GM18498 (cell line): Measurements from ENCODE around the gene OAF.
"Not testable (repeated sequence)": the region's sequence is repeated elsewhere in the genome, so short reads cannot be mapped to it uniquely, and the experiment has no call there.

Experiments used
- ATAC-seq: cut with Tn5 transposase; IDR thresholded peaks from one replicate; pipeline ENCODE4 v1.9.1; 2021; ENCODE audit warnings: mild to moderate bottlenecking, moderate library complexity; ENCODE audit not compliant: unreplicated experiment

Gene OAF

DNA sequence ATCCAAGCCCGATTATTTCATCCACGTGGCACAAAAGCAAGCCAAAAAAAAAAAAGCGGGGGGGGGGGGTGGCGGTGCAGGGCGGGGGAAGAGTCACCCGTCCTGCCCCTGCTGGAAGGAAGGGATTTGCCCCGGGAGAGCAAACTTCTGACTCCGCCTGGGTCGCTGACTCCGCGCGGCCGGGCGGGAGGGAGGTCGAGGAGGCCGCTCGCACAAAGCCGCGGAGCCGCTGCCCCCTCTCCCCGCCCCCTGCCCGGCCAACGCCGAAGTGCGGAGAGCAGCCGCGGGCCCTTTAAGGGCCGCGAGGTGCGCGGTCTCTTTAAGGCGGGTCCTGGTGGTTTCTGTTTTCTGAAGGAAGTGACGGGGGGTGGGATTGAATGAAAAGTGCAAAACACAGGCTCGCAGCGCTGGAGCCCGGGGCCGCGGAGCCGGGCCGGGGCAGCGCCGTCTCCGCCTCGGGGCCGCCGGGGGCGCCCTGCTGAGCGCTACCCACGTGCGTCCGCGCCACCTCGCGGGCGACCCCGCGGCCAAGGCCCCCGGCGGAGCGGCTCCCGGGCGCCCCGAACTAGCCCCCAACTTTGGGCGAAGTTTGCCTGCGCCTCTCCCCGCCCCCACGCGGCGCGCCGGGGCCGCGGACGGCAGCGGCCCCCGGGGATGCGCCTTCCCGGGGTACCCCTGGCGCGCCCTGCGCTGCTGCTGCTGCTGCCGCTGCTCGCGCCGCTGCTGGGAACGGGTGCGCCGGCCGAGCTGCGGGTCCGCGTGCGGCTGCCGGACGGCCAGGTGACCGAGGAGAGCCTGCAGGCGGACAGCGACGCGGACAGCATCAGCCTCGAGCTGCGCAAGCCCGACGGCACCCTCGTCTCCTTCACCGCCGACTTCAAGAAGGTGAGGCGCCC lies at the start of gene OAF:
Gene OAF (plus strand): TSS at position 407 of the 896 bp plus-strand sequence. CDS start 248 bp downstream, at position 655.
- ATAC-seq = peak; percentile 82

GRCh38 chr11:120167659-120168058 lies 43.2 kb upstream of the OAF start:
- no peak for ATAC-seq

- no peak for ATAC-seq
These were observed 42.5 kb upstream of the OAF start for GRCh38 chr11:120168108-120168959.

GRCh38 chr11:120168960-120169681 lies 41.7 kb upstream of the OAF start:
- ATAC-seq = peak; percentile 52

DNA sequence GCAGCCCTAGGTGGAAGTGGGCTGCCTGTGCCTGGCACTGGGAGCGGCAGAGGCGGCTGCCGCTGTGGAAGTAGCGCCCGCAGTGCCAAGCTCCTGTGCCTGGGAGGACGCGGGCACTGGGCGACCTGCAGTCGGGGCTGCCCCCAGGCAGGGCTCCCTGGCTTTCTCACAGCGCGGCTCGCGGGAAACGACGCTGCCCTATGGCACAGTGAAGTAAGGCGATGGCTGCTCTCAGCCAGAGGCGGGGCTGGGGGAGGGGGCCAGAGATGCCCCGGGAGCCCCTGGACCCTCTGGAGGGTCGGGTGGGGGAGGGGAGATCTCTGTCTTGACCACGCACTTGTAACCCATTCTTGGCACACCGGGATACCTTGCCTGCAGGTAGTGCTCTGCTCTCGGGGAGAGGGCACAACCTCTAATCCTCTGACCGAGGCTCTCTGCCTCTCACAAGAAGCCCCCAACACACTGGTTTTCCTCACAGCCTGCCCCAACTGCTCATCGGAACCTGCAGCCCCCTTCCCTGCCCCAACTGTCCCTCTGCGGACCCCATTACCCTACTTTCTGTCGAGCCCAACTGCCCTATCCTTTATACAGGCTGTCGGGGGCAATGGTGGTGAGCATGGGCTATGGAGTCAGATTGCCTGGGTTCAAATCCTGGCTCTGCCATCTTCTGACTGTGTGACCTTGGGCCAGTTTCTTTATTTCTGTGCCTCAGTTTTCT lies 40.7 kb upstream of the OAF start:
- ATAC-seq = no peak

GRCh38 chr11:120170741-120171261 lies 40.0 kb upstream of the OAF start:
- no peak for ATAC-seq

DNA sequence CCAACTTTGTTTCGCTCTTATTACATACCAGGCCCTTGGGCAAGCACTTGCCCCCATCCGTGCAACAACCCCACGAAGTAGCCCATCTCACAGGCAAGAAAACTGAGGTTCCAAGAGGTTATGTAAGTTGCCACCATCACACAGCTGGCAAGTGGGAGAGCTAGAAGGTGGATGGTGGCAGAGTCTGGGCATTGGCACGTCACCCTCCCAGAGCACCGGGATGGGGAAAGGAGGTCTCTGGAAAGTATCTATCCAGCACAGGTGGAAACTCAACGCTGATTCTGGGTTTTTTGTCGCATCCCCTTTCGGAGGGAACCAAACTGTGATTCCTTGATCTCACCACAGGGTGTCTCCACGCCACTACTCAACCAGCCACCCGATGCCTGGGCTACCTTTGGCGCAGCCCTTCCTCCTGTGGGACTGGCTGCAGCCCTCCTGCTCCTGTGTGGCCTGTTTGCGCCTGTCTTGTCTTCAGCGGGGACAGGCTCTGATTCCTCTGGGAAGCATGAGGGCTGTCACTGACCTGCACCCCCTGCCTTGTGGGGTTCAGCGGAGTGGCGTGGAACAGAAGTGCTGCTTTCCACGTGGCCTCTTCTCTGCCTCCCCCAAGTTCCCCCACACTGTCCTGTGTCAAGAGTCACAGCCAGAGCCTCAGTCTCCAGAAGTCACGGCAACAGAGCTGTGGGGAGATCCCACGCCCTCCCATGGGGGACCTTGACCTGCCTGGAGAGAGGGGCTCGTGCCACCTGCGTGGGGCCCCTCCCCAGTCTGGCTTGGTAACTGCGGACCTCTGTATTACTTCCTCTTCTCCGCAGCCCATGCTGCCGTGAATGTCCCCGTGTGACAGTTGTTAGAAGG lies 38.5 kb upstream of the OAF start:
- ATAC-seq = peak; percentile 56

- no peak for ATAC-seq
These were observed 37.7 kb upstream of the OAF start for GRCh38 chr11:120173019-120173705.

DNA sequence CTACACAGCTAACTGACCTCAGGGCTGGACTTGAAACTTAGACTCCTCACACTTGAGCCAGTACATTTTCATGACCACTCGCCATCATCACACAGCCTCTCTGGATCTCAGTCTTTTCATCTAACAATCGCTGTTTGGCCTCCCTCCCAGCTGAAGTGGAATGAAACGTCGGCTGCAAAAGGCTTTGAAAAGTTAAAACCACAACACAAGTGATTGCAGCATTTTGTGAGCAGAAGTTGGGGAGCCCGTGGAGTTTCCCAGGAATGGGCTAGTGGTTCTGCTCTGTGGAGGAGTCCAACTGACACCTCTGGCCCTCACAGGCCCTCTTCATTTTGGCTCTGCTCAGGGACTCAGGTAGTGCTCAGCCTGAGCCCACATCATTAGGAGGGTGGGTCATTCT lies 37.0 kb upstream of the OAF start:
- ATAC-seq = no peak

GRCh38 chr11:120174866-120175265 lies 36.0 kb upstream of the OAF start:
- no peak for ATAC-seq

DNA sequence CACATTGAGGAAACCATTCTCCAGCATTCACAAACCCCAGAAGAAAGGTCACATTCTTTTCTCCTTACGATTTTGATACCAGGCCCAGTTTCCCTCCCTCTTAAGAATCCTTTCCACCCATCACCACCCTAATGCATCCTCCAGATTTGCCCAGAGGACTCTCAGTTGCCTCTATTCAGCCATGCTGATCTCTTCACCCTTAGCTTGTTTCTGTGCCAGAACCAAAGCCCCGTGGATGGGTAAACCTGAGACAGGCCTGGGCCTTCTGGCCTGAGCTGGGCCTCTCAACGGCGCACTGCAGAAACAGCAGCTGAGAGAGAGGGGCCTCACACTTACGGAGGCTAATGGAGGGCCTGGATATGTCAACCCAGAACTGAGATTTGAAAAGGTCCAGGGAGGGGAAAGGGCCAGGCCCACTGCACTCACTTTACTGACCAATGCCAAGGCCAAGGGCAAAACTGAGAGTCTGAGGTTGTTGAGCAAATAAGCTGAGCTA lies 32.2 kb upstream of the OAF start:
- ATAC-seq = no peak

DNA sequence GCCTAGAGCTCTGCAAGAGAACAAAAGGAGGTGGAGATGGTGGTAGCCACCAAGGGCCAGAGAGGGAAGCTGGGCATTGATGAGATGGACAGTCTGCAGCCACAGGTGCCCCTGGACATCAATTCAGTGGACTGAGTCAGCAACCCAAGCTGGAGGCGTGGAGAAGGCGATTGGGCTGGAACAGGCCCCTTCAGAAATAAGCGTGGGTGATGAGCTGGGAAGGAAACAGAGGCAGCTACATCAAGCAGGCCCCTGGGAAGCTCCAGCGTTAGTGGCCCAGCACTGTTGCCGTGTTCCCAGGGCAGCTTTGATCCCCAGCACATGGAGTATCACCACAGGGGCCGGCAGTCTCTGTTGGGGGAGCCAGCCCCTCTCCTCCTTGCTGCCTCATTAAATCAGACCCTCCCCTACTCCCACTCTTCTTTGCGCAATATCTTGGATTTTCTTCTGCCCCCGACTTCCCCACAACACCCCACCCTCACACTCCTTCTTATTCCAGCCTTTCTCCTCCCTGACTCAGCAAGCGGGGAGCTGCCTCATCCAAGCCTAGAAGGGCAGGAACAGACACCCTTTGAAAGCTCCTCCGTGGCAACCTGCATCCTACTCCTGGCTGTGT lies 31.7 kb upstream of the OAF start:
- ATAC-seq = no peak

DNA sequence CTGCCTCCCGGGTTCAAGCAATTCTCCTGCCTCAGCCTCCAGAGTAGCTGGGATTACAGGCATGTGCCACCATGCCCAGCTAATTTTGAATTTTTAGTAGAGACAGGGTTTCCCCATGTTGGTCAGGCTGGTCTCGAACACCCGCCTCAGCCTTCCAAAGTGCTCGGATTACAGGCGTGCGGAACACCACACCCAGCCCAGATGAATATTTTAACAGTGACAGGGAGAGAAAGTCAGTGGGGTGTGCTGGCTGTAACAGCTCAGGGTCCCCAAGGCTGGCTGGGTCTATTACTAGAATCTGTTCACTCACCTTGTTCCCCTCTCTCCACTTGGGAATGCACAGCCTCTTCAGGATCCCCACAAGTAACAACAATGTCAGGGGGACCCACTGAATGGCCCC lies 30.8 kb upstream of the OAF start:
- not testable (repeated sequence) for ATAC-seq

DNA sequence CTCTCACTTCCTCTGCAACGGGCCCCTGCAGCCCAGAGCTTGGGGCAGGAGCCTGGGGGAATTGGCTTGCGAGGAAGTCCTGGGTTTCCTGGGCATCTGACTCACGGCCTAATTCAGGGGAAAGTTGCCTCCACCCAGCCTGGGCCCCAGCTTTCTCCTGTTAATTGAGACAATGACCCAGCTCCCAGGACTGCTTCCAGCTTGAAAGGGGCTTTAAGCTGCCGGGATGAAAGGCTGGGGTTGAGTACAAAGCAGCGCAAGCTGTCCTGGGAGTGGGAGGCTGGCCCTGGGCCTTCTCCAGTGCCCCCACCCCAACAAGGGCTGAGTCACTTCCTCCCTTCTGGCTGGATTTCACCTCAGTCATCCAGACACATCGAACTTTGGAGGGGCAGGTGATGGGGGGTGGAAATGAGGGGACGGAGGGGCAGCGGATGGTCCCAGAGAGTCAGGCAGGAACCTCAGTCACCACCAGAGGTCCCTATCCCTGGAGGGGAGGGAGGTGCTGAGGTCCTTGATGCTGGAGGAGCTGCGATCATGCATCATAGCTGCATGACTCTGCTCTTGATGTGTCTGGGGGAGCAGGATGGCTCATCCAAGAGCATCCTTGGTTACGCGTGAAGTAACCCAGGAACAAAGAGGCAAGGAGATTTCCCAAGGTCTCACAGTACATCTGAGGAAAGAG lies 30.1 kb upstream of the OAF start:
- ATAC-seq = no peak

- ATAC-seq = no peak
These were observed 29.4 kb upstream of the OAF start for GRCh38 chr11:120181376-120181975.

GRCh38 chr11:120182372-120182771 lies 28.5 kb upstream of the OAF start:
- ATAC-seq = no peak

DNA sequence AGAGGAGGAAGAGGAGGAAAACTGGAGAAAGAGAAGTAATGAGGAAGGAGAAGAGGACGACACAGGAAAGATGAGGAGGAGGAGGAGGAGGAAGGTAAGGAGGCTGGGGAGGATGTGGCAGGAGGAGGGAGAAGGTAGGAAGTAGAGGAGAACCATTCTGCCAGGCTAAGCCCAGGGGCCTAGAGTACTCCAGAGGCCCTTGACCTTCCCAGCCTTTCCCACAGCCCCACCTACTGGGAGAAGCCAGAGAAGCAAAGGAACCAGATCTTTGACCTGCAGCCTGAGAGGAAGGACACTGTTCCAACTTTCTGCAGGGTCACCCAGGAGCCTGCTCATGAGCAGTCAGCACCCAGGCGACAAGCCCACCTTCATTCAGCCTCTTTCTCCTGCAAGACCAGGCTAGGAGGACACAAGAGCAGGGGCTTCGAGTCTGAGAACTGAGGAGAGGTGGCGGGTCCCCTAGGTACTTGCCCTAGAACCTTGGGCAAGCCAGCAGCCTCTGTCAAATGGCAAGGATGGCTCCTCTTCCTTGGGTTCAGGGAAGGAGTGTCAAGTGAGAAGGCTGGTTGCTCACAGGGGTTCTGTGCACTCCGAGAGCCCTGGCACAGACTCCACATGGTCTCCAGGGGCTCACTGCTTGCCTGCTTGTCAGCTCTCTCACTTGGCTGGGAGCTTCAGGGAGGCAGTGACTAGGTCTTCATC lies 27.9 kb upstream of the OAF start:
- no peak for ATAC-seq
